B cell (primary cell): ENCODE data around the gene POLD2. TPM values are rescaled to one million over a fixed set of nuclear protein-coding genes. Genes with fewer than 3 reads are reported as not detected.

Source experiments
- ATAC-seq: fragments of 200-7000 bp; cut with Tn5 transposase; one replicate; pipeline ENCODE4 v1.10.0; 2021; ENCODE audit warnings: low read depth, mild to moderate bottlenecking, moderate number of reproducible peaks, moderate library complexity
- CTCF ChIA-PET: fragments of 350-600 bp; sonication (Branson Sonifier 250); formaldehyde crosslinking; loops from one replicate; lab custom pipeline; 2021; ENCODE audit warnings: antibody characterized with exemption, inconsistent platforms; lab: Charles Lee
- POLR2A ChIA-PET: fragments of 350-600 bp; sonication (Branson Sonifier 250); formaldehyde crosslinking; loops from one replicate; lab custom pipeline; 2021; ENCODE audit warnings: antibody characterized with exemption; lab: Charles Lee
- DNase-seq: peaks from one replicate; pipeline ENCODE4 v3.0.0; 2013
- H2AFZ ChIP-seq: 2 replicates; pipeline ENCODE4 v1.6.1; 2012; ENCODE audit warnings: mild to moderate bottlenecking, low read depth, low read length; ENCODE audit not compliant: insufficient read depth, poor library complexity, severe bottlenecking
- H3K27ac ChIP-seq, 2 donors: 1 replicate in 1 of 2; 2 replicates in 1 of 2; pipeline ENCODE4 v1.5.1; 2012 to 2013; ENCODE audit warnings: low read length in 2 of 2, mild to moderate bottlenecking in 2 of 2, moderate library complexity in 1 of 2
- H3K27me3 ChIP-seq, 4 experiments: fragments of 200-600 bp in 1 of 4; sonication (generic) in 1 of 4; replicated peaks in 1 of 4; 1 replicate in 2 of 4; 2 replicates in 2 of 4; pipeline versions ENCODE4 v1.6.1 to v1.7.0; 2013 to 2016; ENCODE audit warnings: low read length in 3 of 4, mild to moderate bottlenecking in 2 of 4, mixed read lengths in 1 of 4, moderate library complexity in 1 of 4; ENCODE audit not compliant: insufficient read depth in 4 of 4, control insufficient read depth in 3 of 4; ENCODE audit errors: control extremely low read depth in 1 of 4
- H3K36me3 ChIP-seq, 2 experiments: replicated peaks in 1 of 2; 1 replicate in 1 of 2; 2 replicates in 1 of 2; pipeline versions ENCODE4 v1.6.1 to v1.7.1; 2013; ENCODE audit warnings: low read length in 1 of 2; ENCODE audit not compliant: insufficient read depth in 2 of 2, control insufficient read depth in 1 of 2; ENCODE audit errors: control extremely low read depth in 1 of 2, extremely low read depth in 1 of 2
- H3K4me1 ChIP-seq, 2 donors: fragments of 200-600 bp in 1 of 2; sonication (generic) in 1 of 2; 1 replicate in 1 of 2; 2 replicates in 1 of 2; pipeline versions ENCODE4 v1.5.1 to v1.6.1; 2013 to 2017; ENCODE audit warnings: low read length in 2 of 2; ENCODE audit not compliant: control insufficient read depth in 2 of 2, insufficient read depth in 2 of 2
- H3K4me2 ChIP-seq: replicated peaks from 2 replicates; pipeline ENCODE3; 2012; ENCODE audit warnings: mild to moderate bottlenecking, low read depth, low read length; ENCODE audit not compliant: poor library complexity, severe bottlenecking
- H3K4me3 ChIP-seq, 5 experiments: fragments of 200-600 bp in 1 of 5; sonication (generic) in 1 of 5; 1 replicate in 3 of 5; 2 replicates in 2 of 5; pipeline versions ENCODE4 v1.5.1 to v1.7.0; 2011 to 2016; ENCODE audit warnings: low read length in 4 of 5, mild to moderate bottlenecking in 4 of 5, low read depth in 2 of 5, control low read depth in 1 of 5, moderate library complexity in 1 of 5; ENCODE audit not compliant: insufficient read depth in 1 of 5; ENCODE audit errors: control extremely low read depth in 1 of 5, extremely low read depth in 1 of 5
- H3K79me2 ChIP-seq: fragments of 200-600 bp; sonication (generic); one replicate; pipeline ENCODE4 v1.6.0; 2016; ENCODE audit warnings: low read length; ENCODE audit not compliant: control insufficient read depth, insufficient read depth
- H3K9ac ChIP-seq: fragments of 200-600 bp; sonication (generic); 2 replicates; pipeline ENCODE4 v1.6.1; 2017; ENCODE audit warnings: mild to moderate bottlenecking, low read length, moderate library complexity
- H3K9me3 ChIP-seq, 3 donors: one replicate each; pipeline versions ENCODE4 v1.6.1 to v1.7.1; 2013; ENCODE audit warnings: low read length in 2 of 3; ENCODE audit not compliant: control insufficient read depth in 2 of 3, insufficient read depth in 1 of 3; ENCODE audit errors: control extremely low read depth in 1 of 3
- H4K20me1 ChIP-seq: 2 replicates; pipeline ENCODE4 v1.6.0; 2012; ENCODE audit warnings: mild to moderate bottlenecking, low read length; ENCODE audit not compliant: insufficient read depth, control insufficient read depth, poor library complexity, severe bottlenecking
- H3K27ac Mint-ChIP-seq: one replicate; pipeline ENCODE4 v1.8.0; 2021; ENCODE audit warnings: mixed read lengths
- H3K27me3 Mint-ChIP-seq: one replicate; pipeline ENCODE4 v1.8.0; 2021; ENCODE audit warnings: mixed read lengths
- H3K4me1 Mint-ChIP-seq: one replicate; pipeline ENCODE4 v1.8.0; 2021; ENCODE audit warnings: mixed read lengths
- H3K4me3 Mint-ChIP-seq: one replicate; pipeline ENCODE4 v1.8.0; 2021; ENCODE audit warnings: mixed read lengths
- H3K9me3 Mint-ChIP-seq: one replicate; pipeline ENCODE4 v1.8.0; 2022; ENCODE audit warnings: mixed read lengths; ENCODE audit not compliant: insufficient read depth
- CTCF ChIP-seq: fragments of 200-600 bp; IDR thresholded peaks from one replicate; pipeline ENCODE4 v1.8.0; 2022; ENCODE audit warnings: antibody characterized with exemption, mild to moderate bottlenecking
- EZH2 ChIP-seq: IDR thresholded peaks from 2 replicates; pipeline ENCODE4 v1.6.1; 2012; ENCODE audit warnings: borderline replicate concordance, low read depth, mild to moderate bottlenecking, moderate library complexity, low read length; ENCODE audit not compliant: insufficient read depth, poor library complexity, severe bottlenecking
- WGBS: methylation state at CpG from one replicate; pipeline ENCODE4 v1.1.5; 2013; ENCODE audit warnings: missing lambda C conversion rate; ENCODE audit not compliant: insufficient coverage; 5-methylcytosine and 5-hydroxymethylcytosine counted together
- intact Hi-C: fragments of 100-400 bp; cut with micrococcal nuclease; formaldehyde crosslinking; loops from one replicate; pipeline ENCODE4 v1.10.0; 2022
- polyA plus RNA-seq: library from polyadenylated mRNA; depleted of rRNA; stranded (reverse); fragments of >200 nt; gene quantifications from 2 replicates; pipeline ENCODE4 v1.2.3, GENCODE V29; 2012
- total RNA-seq, 2 donors: library from RNA; stranded (reverse); fragments of 120-200 nt in 1 of 2; gene quantifications; 1 replicate in 1 of 2; 2 replicates in 1 of 2; pipeline versions ENCODE4 v1.2.3 to v1.2.4, GENCODE V29; 2013 to 2022

Gene POLD2
- total and polyA plus RNA-seq, 2 donors (not counting 1 experiment from before 2014, with no cell fraction given), result 73.6 to 86.7 TPM

- WGBS, result 88% methylated on average over 7 of the region's 9 CpGs
- DNase-seq (no peak), ATAC-seq (no peak)
- Mint-ChIP-seq H3K27ac (no peak overlapping the region), H3K27me3 (no peaks in the 10 kb centered on the region), H3K4me3 (no peak overlapping the region), H3K9me3 (no peaks in the 10 kb centered on the region), H3K4me1 (peaks cover 17% of the 10 kb centered on the region)
- Histone ChIP-seq H3K9ac (no peak overlapping the region), H3K4me2 (no peak overlapping the region), H3K9me3 (no peaks in the 10 kb centered on the region), H4K20me1 (no peaks in the 10 kb centered on the region), H3K4me3 (no peak overlapping the region), H3K27me3 (peaks cover 0 to 21% (median 6%) of the 10 kb centered on the region in 4 experiments), H2AFZ (no peak overlapping the region), H3K79me2 (no peaks in the 10 kb centered on the region), H3K27ac (no peak overlapping the region), H3K36me3 (no peaks in the 10 kb centered on the region), H3K4me1 (peaks cover 13 to 28% of the 10 kb centered on the region in 2 donors)
- ChIA-PET POLR2A (no interaction called here), CTCF (no interaction called here)
- intact Hi-C loops, result no loop called here
- TF ChIP-seq EZH2 (no peak), CTCF (no peak)
Observed at GRCh38 chr7:44148961-44149536, 25.7 kb upstream of the POLD2 start.

- Mint-ChIP-seq H3K9me3 (no peaks in the 10 kb centered on the region), H3K4me1 (peaks cover 17% of the 10 kb centered on the region), H3K27me3 (no peaks in the 10 kb centered on the region), H3K4me3 (no peak overlapping the region), H3K27ac (no peak overlapping the region)
- no peak overlapping the region for H3K27ac ChIP-seq
- H3K9ac ChIP-seq, result no peak overlapping the region
- H4K20me1 ChIP-seq, result no peaks in the 10 kb centered on the region
- no peak overlapping the region for H3K4me3 ChIP-seq
- ATAC-seq (no peak), DNase-seq (no peak)
- 100% methylated on average over 1 of the region's 2 CpGs for WGBS
- peaks cover 0 to 24% (median 6%) of the 10 kb centered on the region in 4 experiments for H3K27me3 ChIP-seq
- H3K4me1 ChIP-seq, result peaks cover 13 to 28% of the 10 kb centered on the region in 2 donors
- CTCF ChIA-PET, result no interaction called here
- H3K79me2 ChIP-seq, result no peaks in the 10 kb centered on the region
- POLR2A ChIA-PET, result no interaction called here
- no peaks in the 10 kb centered on the region for H3K9me3 ChIP-seq
- H2AFZ ChIP-seq, result no peak overlapping the region
- no peak overlapping the region for H3K4me2 ChIP-seq
- no peaks in the 10 kb centered on the region for H3K36me3 ChIP-seq
- intact Hi-C loops, result no loop called here
- TF ChIP-seq EZH2 (no peak), CTCF (no peak)
Observed at GRCh38 chr7:44148166-44148565, 24.8 kb upstream of the POLD2 start.
